GM19239 (cell line): ENCODE results near the gene HNRNPC.
"Not testable (repeated sequence)": the region's sequence is repeated elsewhere in the genome, so short reads cannot be mapped to it uniquely, and the experiment has no call there.

Experiments
- DNase-seq: peaks from one replicate; pipeline ENCODE4 v3.0.0; 2011; ENCODE audit warnings: low spot score; ENCODE audit not compliant: insufficient read length
- FAIRE-seq: peaks from 2 replicates; lab custom pipeline; 2011; peaks lifted over from hg19 to GRCh38; lab: Jason Lieb, UNC

Gene HNRNPC

GRCh38 chr14:21199611-21200560, 69.4 kb downstream of the HNRNPC start:
- DNase-seq (no peak), FAIRE-seq (no peak)

- FAIRE-seq = no peak
These were observed 71.6 kb downstream of the HNRNPC start for GRCh38 chr14:21197418-21198205.

GRCh38 chr14:21194597-21194996, 74.6 kb downstream of the HNRNPC start:
- FAIRE-seq = no peak
- DNase-seq = no peak

More at GRCh38 chr14:21197418-21198205, 71.6 kb downstream of the HNRNPC start:
- no peak for DNase-seq

GRCh38 chr14:21192875-21193535, 76.2 kb downstream of the HNRNPC start:
- no peak for FAIRE-seq
- DNase-seq = no peak

- FAIRE-seq = no peak
- no peak for DNase-seq
These were observed 76.8 kb downstream of the HNRNPC start for GRCh38 chr14:21192447-21192822.

- FAIRE-seq (peak; percentile 79), DNase-seq (peak; percentile 55)
These were observed 77.3 kb downstream of the HNRNPC start for GRCh38 chr14:21191809-21192446.

- no peak for FAIRE-seq
- no peak for DNase-seq
These were observed 77.9 kb downstream of the HNRNPC start for GRCh38 chr14:21191261-21191808.

- no peak for FAIRE-seq
- DNase-seq = no peak
These were observed 83.8 kb downstream of the HNRNPC start for GRCh38 chr14:21185491-21185890.

- DNase-seq (no peak), FAIRE-seq (no peak)
These were observed 85.0 kb downstream of the HNRNPC start for GRCh38 chr14:21184254-21184653.

- DNase-seq (no peak), FAIRE-seq (no peak)
These were observed 87.1 kb downstream of the HNRNPC start for GRCh38 chr14:21182166-21182565.

- FAIRE-seq = no peak
- no peak for DNase-seq
These were observed 98.1 kb downstream of the HNRNPC start for GRCh38 chr14:21171128-21171527.

- FAIRE-seq (no peak), DNase-seq (no peak)
These were observed 99.7 kb downstream of the HNRNPC start for GRCh38 chr14:21169573-21169972.

GRCh38 chr14:21168055-21168454, 101.2 kb downstream of the HNRNPC start:
- no peak for DNase-seq
- FAIRE-seq = no peak

- DNase-seq, FAIRE-seq: not testable (repeated sequence)
These were observed 103.6 kb downstream of the HNRNPC start for GRCh38 chr14:21165670-21166069.

- not testable (repeated sequence) for DNase-seq
- peak; percentile 8 for FAIRE-seq
These were observed 104.1 kb downstream of the HNRNPC start for GRCh38 chr14:21165002-21165605.

GRCh38 chr14:21163871-21164291, 105.4 kb downstream of the HNRNPC start:
- DNase-seq (no peak), FAIRE-seq (no peak)

GRCh38 chr14:21162081-21162480, 107.2 kb downstream of the HNRNPC start:
- FAIRE-seq (no peak), DNase-seq (no peak)

GRCh38 chr14:21160061-21160610, 109.1 kb downstream of the HNRNPC start:
- DNase-seq = no peak
- no peak for FAIRE-seq
